Measurements from ENCODE around the gene TBCE.

Gene TBCE, protein sequence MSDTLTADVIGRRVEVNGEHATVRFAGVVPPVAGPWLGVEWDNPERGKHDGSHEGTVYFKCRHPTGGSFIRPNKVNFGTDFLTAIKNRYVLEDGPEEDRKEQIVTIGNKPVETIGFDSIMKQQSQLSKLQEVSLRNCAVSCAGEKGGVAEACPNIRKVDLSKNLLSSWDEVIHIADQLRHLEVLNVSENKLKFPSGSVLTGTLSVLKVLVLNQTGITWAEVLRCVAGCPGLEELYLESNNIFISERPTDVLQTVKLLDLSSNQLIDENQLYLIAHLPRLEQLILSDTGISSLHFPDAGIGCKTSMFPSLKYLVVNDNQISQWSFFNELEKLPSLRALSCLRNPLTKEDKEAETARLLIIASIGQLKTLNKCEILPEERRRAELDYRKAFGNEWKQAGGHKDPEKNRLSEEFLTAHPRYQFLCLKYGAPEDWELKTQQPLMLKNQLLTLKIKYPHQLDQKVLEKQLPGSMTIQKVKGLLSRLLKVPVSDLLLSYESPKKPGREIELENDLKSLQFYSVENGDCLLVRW

DNA sequence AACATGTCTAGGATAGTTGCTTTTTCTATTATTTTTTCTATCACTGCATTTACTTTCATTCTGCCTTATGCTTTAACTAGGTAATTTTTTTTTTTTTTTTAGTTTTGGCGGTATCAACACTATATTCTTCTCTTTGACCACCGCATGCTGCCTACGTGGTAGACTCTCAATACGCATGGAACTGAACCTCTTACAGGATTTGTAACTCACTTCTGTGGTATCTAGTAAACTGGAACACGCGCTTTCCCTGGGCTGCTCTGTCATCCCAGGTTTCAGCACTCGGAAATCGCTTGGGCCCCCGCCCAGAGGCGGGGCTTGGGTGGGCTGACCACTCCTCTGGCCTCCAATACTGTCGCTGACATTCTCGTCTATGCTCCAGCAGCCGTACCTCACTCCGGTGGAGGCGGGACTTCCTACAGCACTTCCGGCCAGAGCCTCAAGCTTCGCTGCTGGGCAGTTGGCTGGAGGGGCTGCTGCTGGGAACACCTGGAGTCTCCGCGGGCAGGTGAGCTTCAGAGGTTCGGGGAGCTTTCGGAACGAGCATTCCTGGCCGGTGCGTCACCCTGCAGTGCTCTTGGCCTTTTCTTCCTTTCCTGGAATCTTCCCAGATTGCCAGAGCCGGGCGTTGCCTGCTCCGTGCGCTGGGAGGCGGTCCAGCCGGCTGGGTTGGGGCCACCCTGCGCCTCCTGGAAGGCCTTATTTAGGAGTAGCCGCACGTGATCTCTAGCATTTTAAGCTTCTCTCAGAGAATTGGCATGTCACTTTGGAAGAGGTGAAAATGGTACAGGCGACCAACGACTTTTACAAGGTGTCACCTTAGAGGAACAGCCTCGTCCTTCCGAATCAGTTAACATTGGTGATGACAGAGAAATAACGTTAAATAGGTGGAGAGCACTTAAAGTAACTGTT lies at the start of gene TBCE:
Gene TBCE, plus strand, starts transcription at position 428 of the 909 bp plus-strand sequence. CDS start 12,623 bp downstream, outside the sequence.
- peak; percentile 93 to 94 for DNase-seq

- no peak for DNase-seq
Measured at GRCh38 chr1:235319255-235319654, 48.0 kb upstream of the TBCE start.

DNA sequence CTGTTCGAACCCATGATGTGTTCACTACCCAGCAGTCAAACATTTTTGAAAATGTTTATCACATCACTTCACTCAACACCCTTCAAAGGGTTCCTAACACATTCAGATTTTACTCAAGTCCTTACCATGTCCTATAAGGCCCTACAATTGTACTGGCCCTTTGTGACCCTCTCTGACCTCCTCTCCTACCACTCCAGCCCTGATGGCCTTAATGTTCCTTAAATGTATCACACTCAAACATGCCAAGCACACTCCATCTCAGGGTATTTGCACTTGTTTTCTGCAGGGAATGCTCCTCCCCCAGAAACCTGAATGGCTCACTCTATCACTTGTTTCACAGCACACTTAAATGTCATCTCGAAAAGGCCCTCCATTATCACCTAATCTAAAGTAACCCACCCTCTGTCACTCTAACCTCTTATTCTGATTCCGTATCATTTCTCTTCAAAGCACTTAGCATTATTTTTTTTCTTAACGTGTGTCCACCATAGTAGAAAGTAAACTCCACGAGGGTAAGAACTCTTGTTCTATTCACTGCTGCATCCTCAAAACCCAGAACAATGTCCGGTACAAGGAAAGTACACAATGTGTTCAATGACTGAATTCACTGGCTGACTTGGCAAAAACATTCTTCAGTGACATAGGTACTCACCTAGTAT lies 46.6 kb upstream of the TBCE start:
- DNase-seq: no peak

- DNase-seq: no peak
Measured at GRCh38 chr1:235324296-235324695, 42.9 kb upstream of the TBCE start.

DNA sequence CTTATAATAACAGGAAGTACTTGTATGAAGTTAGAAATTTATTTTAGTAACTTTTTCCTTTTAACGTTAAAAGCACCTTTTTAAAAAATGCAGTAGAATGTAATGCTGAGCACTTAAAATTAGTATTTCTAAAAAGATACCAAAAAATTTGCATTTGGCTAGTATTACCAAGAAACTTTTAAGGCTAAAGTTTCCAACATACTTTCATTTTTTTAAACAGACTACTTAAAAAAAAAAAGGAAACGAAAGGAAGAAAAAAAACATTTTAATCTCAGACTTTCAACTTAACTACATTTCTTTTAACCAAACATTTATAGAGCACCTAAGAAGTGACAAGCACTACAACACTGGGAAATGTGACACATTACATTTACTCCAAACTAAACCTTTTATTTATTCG lies 42.1 kb upstream of the TBCE start:
- DNase-seq: no peak

GRCh38 chr1:235325854-235326253 lies 41.4 kb upstream of the TBCE start:
- no peak for DNase-seq

DNA sequence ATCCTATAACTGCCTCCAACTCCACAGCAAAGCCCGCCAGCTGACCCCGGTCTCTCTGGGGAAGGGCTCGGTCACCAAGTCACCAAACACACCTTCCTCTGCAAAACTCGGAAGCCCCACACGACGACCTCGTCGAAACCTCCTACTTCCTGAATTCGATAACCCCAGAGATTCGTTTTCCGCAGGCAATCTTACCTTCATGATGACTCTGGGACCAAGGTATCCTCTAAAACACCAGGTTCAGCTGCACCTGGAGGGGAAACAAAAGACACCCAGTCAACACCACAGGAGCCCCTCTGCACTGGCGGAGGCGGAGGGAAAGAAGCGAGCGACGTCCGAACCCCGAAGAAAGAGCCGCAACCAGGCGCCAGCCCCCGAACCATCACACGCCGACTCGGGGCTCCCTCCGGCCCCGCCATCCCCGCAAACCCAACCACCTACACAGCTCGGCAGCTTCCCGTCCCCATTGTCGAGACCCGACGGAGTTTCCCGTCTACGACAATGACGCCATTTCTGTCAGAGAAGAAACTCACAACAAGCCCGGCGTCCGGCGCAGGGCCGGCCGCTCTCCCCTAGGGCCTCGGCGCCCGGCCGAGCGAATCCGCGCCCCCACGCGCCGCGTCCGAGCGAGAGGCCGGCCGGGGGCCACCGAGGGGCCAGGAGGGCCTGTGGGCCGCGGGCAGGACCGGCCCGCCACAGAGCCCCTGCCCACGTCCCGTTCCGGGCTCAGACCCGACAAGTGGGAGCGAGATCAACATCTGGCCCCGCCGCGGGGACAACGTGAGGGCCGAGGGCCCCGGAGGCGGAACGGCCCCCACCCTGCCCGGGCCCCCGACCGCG lies 40.3 kb upstream of the TBCE start:
- peak; percentile 76 for DNase-seq

GRCh38 chr1:235327559-235328270 lies 39.5 kb upstream of the TBCE start, which contains the start of gene ARID4B:
ARID4B (minus strand) TSS chr1:235328179; CDS start chr1:235326919, 1,260 bp downstream.
- peak; percentile 73 to 78 for DNase-seq

DNA sequence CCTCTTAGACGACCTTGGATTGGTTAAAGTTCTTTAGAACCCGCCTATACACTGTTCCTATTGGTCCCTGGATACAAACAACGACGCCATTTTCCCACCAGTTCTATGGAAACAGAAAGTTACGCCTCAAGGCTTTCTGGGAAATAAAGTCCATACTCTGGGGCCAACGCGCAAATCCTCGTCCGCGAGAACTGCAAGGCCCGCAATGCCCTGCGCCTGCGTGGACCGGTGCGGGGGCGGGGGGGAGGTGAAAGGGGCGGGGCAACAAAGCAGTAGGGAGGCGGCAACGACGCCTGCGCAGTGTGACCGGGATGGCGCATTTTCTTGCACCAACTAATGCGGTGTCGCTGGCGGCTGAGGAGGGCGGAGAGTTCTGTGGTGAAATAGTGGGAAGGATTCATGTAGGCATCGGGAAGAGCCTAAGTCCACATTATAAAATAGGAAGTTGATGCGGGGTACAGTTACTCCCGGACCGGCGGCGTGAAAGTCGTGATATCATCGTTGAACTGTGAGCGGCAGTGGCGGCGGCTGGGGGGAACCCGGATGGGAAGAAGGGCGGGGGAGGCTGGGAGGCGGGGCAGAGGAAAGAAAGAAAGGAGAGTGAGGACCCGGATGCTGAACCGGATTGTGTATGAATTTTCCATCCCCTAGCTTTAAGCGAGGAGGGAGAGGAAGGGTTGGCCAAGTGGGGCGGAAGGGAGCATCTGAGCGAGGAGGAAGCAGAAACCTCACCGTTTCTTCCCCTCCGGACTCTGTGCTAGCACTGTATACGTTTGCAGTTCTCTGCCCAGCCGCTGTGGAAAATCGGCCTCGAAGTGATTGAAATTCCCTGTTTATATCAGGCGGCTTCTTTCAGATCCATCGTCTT lies 38.7 kb upstream of the TBCE start, which contains the start of gene GGPS1:
Gene GGPS1, plus strand, starts transcription at position 300 of the 868 bp plus-strand sequence. CDS start 6,695 bp downstream, outside the sequence.
- DNase-seq: peak; percentile 98 to 99

DNA sequence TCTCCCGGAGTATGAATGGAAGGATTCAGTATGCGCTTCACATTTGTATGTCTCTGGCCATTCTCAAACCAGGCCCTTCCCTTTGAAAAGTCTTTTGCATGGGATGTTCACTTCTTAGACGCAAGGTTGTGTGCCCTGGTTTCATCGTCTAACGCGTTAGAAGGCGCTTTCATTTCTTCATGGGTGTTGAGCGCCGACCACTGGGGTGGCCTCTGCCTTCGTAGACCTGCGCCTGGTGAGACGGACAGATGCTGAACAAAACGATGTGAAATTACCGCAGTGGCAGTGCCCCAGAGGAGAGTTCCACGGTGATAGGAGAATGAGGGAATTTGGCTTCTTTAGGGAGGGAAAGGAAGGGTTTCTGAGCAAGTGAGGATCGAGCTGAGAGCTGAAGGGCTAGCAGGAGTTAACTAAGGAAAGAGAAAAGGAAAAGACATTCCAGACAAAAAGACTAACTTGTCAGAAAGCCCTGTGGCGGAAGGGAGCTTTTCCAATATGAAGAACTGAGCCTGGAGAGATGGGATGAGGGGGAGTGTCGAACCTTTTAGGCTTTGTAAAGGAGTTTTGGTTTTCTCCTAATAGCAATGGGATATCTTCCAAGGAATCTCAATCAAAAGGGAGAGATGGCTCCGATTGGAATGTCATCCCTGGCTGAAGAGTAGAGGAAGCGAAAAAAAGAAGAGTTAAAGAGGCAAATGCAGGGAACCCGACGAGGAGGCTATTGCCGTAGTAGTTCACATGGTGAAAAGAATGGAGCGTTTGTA lies 37.9 kb upstream of the TBCE start:
- DNase-seq: no peak

DNA sequence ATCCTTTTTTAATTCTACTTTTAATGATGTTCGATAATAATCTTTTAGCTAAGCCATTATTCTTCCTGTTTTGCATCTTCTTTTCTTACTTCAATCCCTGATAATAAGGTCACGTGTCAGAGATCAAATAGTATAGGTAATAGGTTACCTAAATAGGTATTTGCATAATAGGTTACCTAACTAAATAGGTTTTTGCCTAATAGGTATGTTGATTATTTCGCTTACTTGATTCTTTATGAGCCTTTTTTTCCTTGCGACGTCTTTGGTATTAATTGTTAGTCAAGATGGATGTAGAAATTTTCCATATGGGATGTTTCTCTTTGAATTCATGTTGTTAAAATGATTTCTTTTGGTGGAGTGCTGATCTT lies 36.3 kb upstream of the TBCE start:
- DNase-seq: no peak

GRCh38 chr1:235331401-235331800 lies 35.8 kb upstream of the TBCE start:
- DNase-seq: no peak

GRCh38 chr1:235336903-235337302 lies 30.3 kb upstream of the TBCE start:
- DNase-seq: no peak

DNA sequence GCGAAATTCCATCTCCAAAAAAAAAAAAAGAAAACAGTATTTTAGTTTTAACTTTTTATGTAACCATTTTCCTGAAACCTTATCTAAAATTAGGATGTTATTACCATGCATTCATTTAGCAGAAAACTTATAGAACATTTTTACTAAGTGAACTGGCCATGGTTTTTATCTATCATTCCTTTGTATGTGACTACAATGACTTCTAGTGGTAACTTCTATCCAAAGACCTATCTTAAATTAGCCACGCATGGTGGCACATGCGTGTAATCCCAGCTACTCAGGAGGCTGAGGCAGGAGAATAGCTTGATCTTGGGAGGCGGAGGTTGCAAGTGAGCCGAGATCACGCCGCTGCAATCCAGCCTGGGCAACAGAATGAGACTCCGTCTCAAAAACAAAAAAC lies 27.5 kb upstream of the TBCE start:
- no peak for DNase-seq

DNA sequence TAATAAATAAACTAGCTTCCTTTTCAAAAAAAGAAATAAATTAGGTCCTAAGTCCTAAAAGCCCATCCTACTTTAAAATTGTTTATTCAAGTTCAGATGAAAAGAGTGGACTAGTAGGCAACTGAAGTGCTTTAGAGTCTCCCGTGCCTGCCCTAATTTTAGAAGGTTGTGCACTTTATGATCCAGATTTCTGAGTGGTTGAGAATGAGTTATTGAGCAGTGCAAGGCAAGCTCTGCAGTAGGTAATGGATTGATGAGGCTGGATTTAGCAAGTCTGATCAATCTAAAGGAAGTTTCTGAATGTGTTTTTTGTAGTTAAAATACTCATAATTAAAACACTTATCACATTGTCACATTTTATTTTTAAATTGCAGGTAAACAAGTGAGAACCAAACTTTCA lies 25.9 kb upstream of the TBCE start:
- no peak for DNase-seq

DNA sequence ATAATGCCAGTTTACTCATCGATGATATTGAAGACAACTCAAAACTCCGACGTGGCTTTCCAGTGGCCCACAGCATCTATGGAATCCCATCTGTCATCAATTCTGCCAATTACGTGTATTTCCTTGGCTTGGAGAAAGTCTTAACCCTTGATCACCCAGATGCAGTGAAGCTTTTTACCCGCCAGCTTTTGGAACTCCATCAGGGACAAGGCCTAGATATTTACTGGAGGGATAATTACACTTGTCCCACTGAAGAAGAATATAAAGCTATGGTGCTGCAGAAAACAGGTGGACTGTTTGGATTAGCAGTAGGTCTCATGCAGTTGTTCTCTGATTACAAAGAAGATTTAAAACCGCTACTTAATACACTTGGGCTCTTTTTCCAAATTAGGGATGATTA lies 25.2 kb upstream of the TBCE start:
- no peak for DNase-seq

DNA sequence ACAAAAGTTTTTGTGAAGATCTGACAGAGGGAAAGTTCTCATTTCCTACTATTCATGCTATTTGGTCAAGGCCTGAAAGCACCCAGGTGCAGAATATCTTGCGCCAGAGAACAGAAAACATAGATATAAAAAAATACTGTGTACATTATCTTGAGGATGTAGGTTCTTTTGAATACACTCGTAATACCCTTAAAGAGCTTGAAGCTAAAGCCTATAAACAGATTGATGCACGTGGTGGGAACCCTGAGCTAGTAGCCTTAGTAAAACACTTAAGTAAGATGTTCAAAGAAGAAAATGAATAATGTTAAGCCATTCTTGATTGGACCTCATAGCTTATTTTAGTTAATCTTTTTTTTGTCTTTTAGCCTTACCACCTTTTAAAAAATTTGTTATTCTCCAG lies 24.8 kb upstream of the TBCE start:
- DNase-seq: no peak

GRCh38 chr1:235343726-235344125 lies 23.5 kb upstream of the TBCE start:
- no peak for DNase-seq

DNA sequence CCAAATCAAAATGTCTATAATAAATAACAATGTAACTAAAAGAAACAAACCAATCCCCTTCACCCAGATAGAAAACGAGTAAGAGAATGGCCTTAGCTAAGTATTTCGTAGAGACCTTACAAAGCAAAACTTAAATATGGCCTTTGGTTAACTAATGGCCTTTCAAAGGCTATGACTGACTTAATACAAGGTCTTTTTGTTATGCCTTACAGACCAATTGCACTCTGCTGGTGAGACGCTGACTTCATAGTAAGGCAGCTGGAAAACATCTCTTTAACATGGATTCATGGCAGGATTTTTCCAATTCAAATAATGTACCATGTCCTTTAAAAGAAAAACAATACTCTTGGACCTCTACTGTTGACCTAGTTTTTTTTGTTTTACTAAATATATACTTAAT lies 15.8 kb upstream of the TBCE start:
- DNase-seq: no peak
